TTC549 (cell line): ENCODE measurements around the gene RNF40.
"Not testable (repeated sequence)": the region's sequence is repeated elsewhere in the genome, so short reads cannot be mapped to it uniquely, and the experiment has no call there.

Experiments used
- FAIRE-seq: peaks from 2 replicates; lab custom pipeline; 2012; peaks lifted over from hg19 to GRCh38; lab: Jason Lieb, UNC

The RNF40 gene

DNA sequence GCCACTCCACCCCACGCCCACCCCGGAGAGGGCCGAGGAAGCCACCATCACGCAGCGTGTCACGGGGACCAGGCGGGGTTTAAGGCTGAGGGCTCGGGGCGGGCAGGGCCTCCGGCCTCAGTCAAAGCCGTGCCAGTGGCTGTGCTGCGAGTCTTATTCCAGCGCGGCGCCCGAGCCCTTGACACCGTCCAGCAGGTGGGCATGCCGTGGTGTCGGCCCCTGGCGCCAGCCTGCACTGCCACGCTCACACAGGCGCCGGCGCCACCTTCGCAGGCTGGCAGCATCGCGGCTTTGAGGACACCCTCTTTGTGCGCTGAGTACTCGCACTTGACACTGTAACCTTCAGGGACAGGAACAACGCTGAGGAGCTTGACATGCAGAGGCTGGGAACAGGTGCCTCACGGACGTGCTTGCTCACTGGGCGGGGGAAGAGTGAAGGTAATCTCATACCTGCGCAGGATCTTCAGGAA lies 58.9 kb downstream of the RNF40 start:
- no peak for FAIRE-seq

- not testable (repeated sequence) for FAIRE-seq
These were observed 59.3 kb downstream of the RNF40 start for GRCh38 chr16:30821441-30821840.

GRCh38 chr16:30821891-30822290 lies 59.8 kb downstream of the RNF40 start:
- FAIRE-seq, result no peak
